Ureter (tissue), 1 donor: Measurements from ENCODE around the gene ARHGAP18. TPM values are rescaled to one million over a fixed set of nuclear protein-coding genes. Genes with fewer than 3 reads are reported as not detected.

Experiments
- DNase-seq: peaks from one replicate; pipeline ENCODE4 v3.0.0-alpha.2; 2020; ENCODE audit warnings: low spot score
- total RNA-seq: library from RNA; stranded (reverse); gene quantifications from one replicate; pipeline ENCODE4 v1.2.4, GENCODE V29; 2023
- donor health status: DM: yes; HTN: yes; CAD: no.

The ARHGAP18 gene
- total RNA-seq, 1 donor from 2014 or later = 15.6 TPM

GRCh38 chr6:129615496-129615895 lies 94.5 kb downstream of the ARHGAP18 start:
- no peak for DNase-seq

GRCh38 chr6:129615020-129615419 lies 95.0 kb downstream of the ARHGAP18 start:
- no peak for DNase-seq

DNA sequence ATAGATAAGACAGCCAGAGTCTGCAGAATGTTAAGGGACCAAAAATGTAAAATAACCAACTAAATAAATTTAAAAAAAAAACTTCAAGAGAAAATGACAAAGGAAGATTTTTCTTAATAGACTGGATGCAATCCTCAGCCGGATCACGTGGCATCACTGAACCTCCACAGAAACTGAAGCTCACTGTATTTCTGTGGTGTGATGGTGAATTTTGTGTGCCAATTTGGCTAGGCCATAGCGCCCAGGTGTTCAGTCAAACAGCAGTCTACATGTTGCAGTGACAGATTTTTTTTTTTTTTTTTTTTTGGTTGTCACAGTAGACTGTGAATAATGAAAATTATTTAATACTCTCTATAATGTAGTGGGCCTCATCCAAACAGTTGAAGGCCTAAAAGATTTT lies 95.5 kb downstream of the ARHGAP18 start:
- no peak for DNase-seq

GRCh38 chr6:129612440-129612839 lies 97.5 kb downstream of the ARHGAP18 start:
- no peak for DNase-seq

GRCh38 chr6:129609635-129610034 lies 100.3 kb downstream of the ARHGAP18 start:
- no peak for DNase-seq

DNA sequence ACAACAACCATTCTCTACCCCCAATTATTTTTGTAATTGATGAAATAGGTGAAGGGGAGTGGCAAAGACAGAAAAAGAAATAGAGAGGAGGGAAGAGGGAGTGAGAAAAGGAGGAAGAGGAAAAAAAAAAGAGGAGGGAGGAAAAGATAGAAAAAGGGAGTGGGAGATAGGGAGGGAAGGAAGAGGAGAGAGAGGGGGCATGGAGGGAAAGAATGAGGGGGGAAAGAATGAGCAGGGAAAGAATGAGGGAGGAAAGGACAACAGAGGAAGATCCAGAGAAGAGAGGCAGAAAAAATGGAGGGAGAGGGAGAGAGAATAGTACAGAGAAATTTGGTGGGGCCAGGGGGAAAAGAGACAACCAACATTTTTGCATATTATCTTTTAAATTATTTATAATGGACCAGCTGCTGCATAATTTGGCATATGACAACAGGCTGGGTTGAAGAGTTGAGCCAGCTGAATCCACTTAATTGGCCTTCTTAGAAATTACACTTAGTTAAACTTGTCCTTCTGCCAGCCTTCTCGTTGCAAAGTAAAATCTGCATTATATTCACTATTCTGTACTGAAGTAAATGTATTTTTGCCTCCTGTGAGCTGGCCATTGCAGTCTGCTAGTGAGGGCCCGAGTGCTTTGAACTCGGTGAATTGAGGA lies 101.0 kb downstream of the ARHGAP18 start:
- DNase-seq = no peak

- DNase-seq = no peak
Measured at GRCh38 chr6:129607581-129608186, 102.3 kb downstream of the ARHGAP18 start.

DNA sequence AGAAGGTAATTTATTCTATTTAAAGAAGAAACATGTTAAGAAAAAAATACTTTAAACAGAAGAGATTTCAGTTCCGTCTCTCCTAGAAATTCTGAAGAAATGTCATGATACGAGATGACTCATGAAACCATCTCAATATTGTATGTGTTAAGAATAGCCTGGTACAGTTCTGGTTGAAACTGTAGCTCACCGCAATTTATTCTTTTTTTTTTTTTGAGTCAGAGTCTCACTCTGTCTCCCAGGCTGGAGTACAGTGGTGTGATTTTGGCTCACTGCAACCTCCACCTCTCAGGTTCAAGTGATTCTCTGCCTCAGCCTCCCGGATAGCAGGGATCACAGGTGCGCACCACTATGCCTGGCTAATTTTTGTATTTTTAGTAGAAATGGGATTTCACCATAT lies 103.3 kb downstream of the ARHGAP18 start:
- no peak for DNase-seq

DNA sequence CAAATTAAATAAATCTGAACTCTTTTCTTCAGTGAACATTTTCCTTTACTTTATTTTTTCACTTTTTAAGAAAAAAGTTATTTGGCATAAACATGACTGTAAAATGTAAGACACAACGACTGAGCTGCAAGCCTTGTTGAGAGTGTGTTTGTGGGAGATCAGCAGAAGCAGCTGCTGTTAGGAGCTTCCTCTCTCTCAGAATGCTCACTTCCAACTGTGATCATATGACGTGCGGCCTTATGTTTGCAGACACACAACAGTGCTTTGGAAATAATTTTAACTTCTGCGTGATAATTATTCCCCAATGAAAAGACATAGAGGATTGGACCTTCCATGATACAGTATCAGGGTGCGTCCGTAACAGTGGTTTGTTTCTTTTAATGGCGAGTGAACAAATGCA lies 104.0 kb downstream of the ARHGAP18 start:
- no peak for DNase-seq

- no peak for DNase-seq
Measured at GRCh38 chr6:129605095-129605494, 104.9 kb downstream of the ARHGAP18 start.

GRCh38 chr6:129604321-129604720 lies 105.7 kb downstream of the ARHGAP18 start:
- DNase-seq = no peak

GRCh38 chr6:129603741-129604140 lies 106.2 kb downstream of the ARHGAP18 start:
- DNase-seq = no peak

DNA sequence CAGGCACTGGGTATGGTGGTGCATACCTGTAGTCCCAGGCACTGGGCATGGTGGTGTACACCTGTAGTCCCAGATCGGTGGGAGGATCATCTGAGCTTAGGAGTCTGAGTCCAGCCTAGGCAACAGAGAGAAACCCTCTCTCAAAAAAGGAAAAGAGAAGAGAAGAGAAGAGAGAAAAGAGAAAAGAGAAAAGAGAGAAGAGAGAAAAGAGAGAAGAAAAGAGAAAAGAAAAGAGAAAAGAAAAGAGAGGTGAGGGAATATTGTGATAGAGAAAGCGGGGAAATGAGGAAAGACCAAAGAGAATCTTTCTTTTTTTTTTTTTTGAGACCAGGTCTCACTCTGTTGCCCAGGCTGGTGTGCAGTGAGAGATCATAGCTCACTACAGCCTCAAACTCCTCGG lies 108.7 kb downstream of the ARHGAP18 start:
- DNase-seq = no peak

GRCh38 chr6:129599467-129599866 lies 110.5 kb downstream of the ARHGAP18 start:
- DNase-seq = no peak

DNA sequence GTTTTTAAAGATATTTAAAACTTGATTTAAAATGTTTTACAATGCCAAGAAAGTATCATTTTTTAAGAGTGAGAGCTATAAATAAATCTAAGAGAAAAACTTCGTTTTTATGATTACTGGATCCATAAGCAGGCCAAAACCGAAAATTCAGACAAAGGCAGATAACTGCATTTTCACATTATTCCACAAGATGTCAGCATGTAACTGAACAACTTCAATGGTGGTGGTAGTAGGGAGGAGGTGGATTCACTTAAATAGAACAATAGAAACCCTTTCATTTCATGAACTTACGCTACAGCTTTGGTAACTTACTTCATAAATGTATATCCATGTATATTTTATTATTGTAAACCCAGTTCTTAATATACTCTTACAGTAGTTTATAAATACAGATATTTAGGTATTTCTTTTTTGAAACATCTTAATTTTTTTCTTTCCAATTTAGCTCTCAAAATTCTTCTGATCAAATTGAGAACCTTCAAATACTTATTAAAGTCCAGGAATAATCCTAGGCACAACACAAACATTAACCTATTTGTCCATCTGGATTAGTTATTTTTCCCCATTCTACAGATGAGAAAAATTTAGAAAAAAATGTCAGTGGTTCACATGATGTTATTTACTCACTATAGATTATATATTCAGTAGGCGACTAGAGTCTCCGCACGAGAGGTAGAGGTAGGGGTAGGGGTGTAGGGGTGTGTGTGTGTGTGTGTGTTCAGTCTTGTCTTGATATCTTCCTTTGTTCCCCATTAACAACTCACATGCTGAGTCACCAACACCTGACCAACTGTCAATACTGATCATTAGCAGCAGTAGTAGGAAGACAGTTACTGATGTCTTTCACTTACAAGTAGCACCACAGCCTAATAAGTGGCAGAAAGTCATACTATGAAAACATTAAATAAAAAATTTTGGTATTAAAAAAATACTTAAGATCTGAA lies 111.5 kb downstream of the ARHGAP18 start:
- DNase-seq = no peak

GRCh38 chr6:129597023-129597713 lies 112.8 kb downstream of the ARHGAP18 start:
- no peak for DNase-seq

- DNase-seq = no peak
Measured at GRCh38 chr6:129596522-129596921, 113.5 kb downstream of the ARHGAP18 start.

GRCh38 chr6:129593233-129593564 lies 116.8 kb downstream of the ARHGAP18 start:
- no peak for DNase-seq

GRCh38 chr6:129592516-129593232 lies 117.3 kb downstream of the ARHGAP18 start:
- no peak for DNase-seq

DNA sequence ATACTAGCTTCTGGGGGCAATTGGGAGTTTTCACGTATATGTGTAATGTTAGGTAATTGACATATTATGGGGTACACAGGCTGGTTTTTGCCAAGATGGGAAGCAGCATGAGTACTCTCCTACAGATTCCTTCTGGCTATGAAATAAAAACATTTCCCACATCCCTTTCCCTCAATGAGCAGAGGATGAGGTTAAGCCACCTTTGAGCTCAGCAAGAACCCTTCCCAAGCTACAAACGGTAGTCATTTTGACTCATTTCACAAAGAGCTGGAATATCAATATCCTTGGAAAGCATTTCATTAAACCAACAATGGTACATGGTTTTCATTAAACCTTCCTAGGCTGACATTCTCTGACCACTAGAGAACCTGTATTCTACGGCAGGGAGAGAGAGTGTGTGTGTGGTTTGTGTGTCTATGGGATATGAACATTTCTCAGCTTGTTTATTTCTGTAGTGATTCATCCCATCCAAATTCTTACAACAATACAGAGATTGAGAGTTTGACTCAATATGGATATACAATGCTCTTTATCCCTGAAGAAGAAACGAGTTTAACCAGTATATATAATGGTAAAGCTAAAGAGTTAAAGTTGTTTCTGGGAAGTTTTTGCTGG lies 119.5 kb downstream of the ARHGAP18 start:
- no peak for DNase-seq

- no peak for DNase-seq
Measured at GRCh38 chr6:129586815-129587214, 123.2 kb downstream of the ARHGAP18 start.
